GM23338 (cell line): ENCODE data around the gene DST. TPM values are rescaled to one million over a fixed set of nuclear protein-coding genes. Genes with fewer than 3 reads are reported as not detected.

ENCODE experiments used
- ATAC-seq: fragments of 200-7000 bp; cut with Tn5 transposase; 3 replicates; pipeline ENCODE4 v1.9.1; 2020
- DNase-seq: peaks from one replicate; pipeline ENCODE4 v3.0.0-alpha.2; 2015; ENCODE audit warnings: low spot score
- H2AFZ ChIP-seq: fragments of 200-600 bp; sonication (generic); 2 replicates; pipeline ENCODE4 v1.8.0; 2016; ENCODE audit warnings: antibody characterized with exemption, mild to moderate bottlenecking, moderate library complexity
- H3F3A ChIP-seq: fragments of 200-600 bp; sonication (generic); replicated peaks from 2 replicates; pipeline ENCODE4 v1.8.0; 2017; ENCODE audit warnings: antibody characterized with exemption, mixed run types, low read depth
- H3K27ac ChIP-seq: fragments of 200-600 bp; sonication (generic); 2 replicates; pipeline ENCODE4 v1.6.1; 2016; ENCODE audit warnings: low read depth
- H3K27me3 ChIP-seq: fragments of 200-600 bp; sonication (generic); 2 replicates; pipeline ENCODE4 v1.8.0; 2016; ENCODE audit warnings: mild to moderate bottlenecking, mixed run types, moderate library complexity; ENCODE audit not compliant: insufficient read depth
- H3K36me3 ChIP-seq: fragments of 200-600 bp; sonication (generic); 2 replicates; pipeline ENCODE4 v1.8.0; 2016; ENCODE audit warnings: mild to moderate bottlenecking; ENCODE audit not compliant: insufficient read depth
- H3K4me1 ChIP-seq: fragments of 200-600 bp; sonication (generic); 2 replicates; pipeline ENCODE4 v1.8.0; 2016; ENCODE audit warnings: mild to moderate bottlenecking, moderate library complexity; ENCODE audit not compliant: insufficient read depth
- H3K4me2 ChIP-seq: fragments of 200-600 bp; sonication (generic); 2 replicates; pipeline ENCODE4 v1.7.1; 2017; ENCODE audit warnings: mixed run types
- H3K4me3 ChIP-seq: fragments of 200-600 bp; sonication (generic); 2 replicates; pipeline ENCODE4 v1.6.1; 2016; ENCODE audit warnings: mixed run types
- H3K79me2 ChIP-seq: fragments of 200-600 bp; sonication (generic); replicated peaks from 2 replicates; pipeline ENCODE4 v1.8.0; 2017; ENCODE audit warnings: mild to moderate bottlenecking; ENCODE audit not compliant: insufficient read depth
- H3K9me2 ChIP-seq: fragments of 200-600 bp; sonication (generic); 2 replicates; pipeline ENCODE4 v1.8.0; 2017; ENCODE audit not compliant: insufficient read depth
- H4K20me1 ChIP-seq: fragments of 200-600 bp; sonication (generic); replicated peaks from 2 replicates; pipeline ENCODE4 v1.8.0; 2017; ENCODE audit warnings: mild to moderate bottlenecking; ENCODE audit not compliant: insufficient read depth
- H3K27ac Mint-ChIP-seq: 2 replicates; pipeline ENCODE4 v1.8.0; 2020; ENCODE audit warnings: inconsistent platforms, mild to moderate bottlenecking, moderate library complexity, mixed read lengths
- H3K27me3 Mint-ChIP-seq: 3 replicates; pipeline ENCODE4 v1.8.0; 2022; ENCODE audit warnings: low read depth, mild to moderate bottlenecking, moderate library complexity, mixed read lengths, inconsistent platforms; ENCODE audit not compliant: insufficient read depth, poor library complexity
- H3K36me3 Mint-ChIP-seq: 3 replicates; pipeline ENCODE4 v1.8.0; 2021; ENCODE audit warnings: low read depth, mild to moderate bottlenecking, inconsistent platforms, moderate library complexity, mixed read lengths
- H3K4me1 Mint-ChIP-seq: 3 replicates; pipeline ENCODE4 v1.8.0; 2020; ENCODE audit warnings: mild to moderate bottlenecking, inconsistent platforms, mixed read lengths
- H3K4me3 Mint-ChIP-seq: 3 replicates; pipeline ENCODE4 v1.8.0; 2021; ENCODE audit warnings: moderate library complexity, mild to moderate bottlenecking, inconsistent platforms, mixed read lengths
- H3K9me3 Mint-ChIP-seq: 3 replicates; pipeline ENCODE4 v1.8.0; 2020; ENCODE audit warnings: moderate library complexity, mild to moderate bottlenecking, inconsistent platforms, mixed read lengths
- CTCF ChIP-seq, 2 experiments: fragments of 200-600 bp in 1 of 2; sonication (generic) in 1 of 2; conservative IDR thresholded peaks; 2 replicates each; pipeline versions ENCODE4 v1.5.1 to v1.6.1; 2016 to 2017; ENCODE audit warnings: antibody characterized with exemption in 2 of 2, low read depth in 2 of 2, mild to moderate bottlenecking in 2 of 2, moderate library complexity in 1 of 2
- ETS1 ChIP-seq: IDR thresholded peaks from 2 replicates; pipeline ENCODE4 v1.6.1; 2016; ENCODE audit warnings: antibody characterized with exemption
- polyA plus RNA-seq: library from polyadenylated mRNA; unstranded; fragments of >200 nt; fragmentation: Nextera tagmentation; extraction: Ambion mirVana; gene quantifications from 2 replicates; pipeline ENCODE4 v1.2.1, GENCODE V29; 2016
- total RNA-seq: library from RNA; depleted of rRNA; stranded (reverse); fragments of >200 nt; shearing (Covaris generic); gene quantifications from 2 replicates; pipeline ENCODE4 v1.2.3, GENCODE V29; 2014
- TF ChIP-seq, protein P1 (sequence below): fragments of 250-450 bp; sonication (Bioruptor Pico); IDR thresholded peaks from 2 replicates; pipeline ENCODE4 v1.5.0; 2020; ENCODE audit warnings: mild to moderate bottlenecking, moderate library complexity

The DST gene
- total and polyA plus RNA-seq, 2 experiments from 2014 or later = 88.7 to 188 TPM

DNA sequence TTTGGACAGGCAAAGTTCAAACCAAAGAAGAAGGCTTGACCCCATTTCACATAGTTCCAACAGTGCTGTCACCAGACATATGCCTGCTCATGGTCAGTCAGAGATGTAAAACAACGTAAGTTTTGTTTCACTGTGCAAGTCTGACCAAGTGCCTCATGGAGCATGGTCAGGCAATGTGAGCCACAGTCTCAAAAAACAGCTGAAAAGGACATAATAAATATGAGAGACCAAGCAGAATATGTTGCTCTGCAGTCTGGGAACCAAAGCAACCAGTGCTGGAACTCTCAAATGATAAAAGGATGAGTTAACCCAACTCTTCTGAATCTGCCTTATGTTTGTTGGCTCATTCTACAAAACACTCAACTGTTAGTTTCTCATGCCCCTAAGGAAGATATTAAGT, 39.9 kb upstream of the DST start:
- DNase-seq = no peak
- ATAC-seq = no peak
- Histone ChIP-seq H3K27me3 (no peaks in the 10 kb centered on the region), H3K36me3 (no peaks in the 10 kb centered on the region; the same call in 1 of the 2 replicates), H3K79me2 (peaks cover 63% of the 10 kb centered on the region), H3F3A (no peaks in the 10 kb centered on the region), H3K27ac (no peak overlapping the region), H3K4me3 (no peak overlapping the region), H3K4me1 (0 out of 2 replicates have a peak, but pooled peaks cover 6% of the 10 kb centered on the region), H3K4me2 (no peak overlapping the region), H4K20me1 (peaks cover 3% of the 10 kb centered on the region), H3K9me2 (peaks cover 1% of the 10 kb centered on the region; the same call in 1 of the 2 replicates), H2AFZ (no peak overlapping the region)
- no peak overlapping the region for H3K4me3 Mint-ChIP-seq
- H3K27ac Mint-ChIP-seq = no peak overlapping the region
- TF ChIP-seq CTCF (conservative IDR thresholded peaks at IDR 0.05; ENCODE audit: low read depth in 2 of 2) = no peak
- TF ChIP-seq, protein P1, sequence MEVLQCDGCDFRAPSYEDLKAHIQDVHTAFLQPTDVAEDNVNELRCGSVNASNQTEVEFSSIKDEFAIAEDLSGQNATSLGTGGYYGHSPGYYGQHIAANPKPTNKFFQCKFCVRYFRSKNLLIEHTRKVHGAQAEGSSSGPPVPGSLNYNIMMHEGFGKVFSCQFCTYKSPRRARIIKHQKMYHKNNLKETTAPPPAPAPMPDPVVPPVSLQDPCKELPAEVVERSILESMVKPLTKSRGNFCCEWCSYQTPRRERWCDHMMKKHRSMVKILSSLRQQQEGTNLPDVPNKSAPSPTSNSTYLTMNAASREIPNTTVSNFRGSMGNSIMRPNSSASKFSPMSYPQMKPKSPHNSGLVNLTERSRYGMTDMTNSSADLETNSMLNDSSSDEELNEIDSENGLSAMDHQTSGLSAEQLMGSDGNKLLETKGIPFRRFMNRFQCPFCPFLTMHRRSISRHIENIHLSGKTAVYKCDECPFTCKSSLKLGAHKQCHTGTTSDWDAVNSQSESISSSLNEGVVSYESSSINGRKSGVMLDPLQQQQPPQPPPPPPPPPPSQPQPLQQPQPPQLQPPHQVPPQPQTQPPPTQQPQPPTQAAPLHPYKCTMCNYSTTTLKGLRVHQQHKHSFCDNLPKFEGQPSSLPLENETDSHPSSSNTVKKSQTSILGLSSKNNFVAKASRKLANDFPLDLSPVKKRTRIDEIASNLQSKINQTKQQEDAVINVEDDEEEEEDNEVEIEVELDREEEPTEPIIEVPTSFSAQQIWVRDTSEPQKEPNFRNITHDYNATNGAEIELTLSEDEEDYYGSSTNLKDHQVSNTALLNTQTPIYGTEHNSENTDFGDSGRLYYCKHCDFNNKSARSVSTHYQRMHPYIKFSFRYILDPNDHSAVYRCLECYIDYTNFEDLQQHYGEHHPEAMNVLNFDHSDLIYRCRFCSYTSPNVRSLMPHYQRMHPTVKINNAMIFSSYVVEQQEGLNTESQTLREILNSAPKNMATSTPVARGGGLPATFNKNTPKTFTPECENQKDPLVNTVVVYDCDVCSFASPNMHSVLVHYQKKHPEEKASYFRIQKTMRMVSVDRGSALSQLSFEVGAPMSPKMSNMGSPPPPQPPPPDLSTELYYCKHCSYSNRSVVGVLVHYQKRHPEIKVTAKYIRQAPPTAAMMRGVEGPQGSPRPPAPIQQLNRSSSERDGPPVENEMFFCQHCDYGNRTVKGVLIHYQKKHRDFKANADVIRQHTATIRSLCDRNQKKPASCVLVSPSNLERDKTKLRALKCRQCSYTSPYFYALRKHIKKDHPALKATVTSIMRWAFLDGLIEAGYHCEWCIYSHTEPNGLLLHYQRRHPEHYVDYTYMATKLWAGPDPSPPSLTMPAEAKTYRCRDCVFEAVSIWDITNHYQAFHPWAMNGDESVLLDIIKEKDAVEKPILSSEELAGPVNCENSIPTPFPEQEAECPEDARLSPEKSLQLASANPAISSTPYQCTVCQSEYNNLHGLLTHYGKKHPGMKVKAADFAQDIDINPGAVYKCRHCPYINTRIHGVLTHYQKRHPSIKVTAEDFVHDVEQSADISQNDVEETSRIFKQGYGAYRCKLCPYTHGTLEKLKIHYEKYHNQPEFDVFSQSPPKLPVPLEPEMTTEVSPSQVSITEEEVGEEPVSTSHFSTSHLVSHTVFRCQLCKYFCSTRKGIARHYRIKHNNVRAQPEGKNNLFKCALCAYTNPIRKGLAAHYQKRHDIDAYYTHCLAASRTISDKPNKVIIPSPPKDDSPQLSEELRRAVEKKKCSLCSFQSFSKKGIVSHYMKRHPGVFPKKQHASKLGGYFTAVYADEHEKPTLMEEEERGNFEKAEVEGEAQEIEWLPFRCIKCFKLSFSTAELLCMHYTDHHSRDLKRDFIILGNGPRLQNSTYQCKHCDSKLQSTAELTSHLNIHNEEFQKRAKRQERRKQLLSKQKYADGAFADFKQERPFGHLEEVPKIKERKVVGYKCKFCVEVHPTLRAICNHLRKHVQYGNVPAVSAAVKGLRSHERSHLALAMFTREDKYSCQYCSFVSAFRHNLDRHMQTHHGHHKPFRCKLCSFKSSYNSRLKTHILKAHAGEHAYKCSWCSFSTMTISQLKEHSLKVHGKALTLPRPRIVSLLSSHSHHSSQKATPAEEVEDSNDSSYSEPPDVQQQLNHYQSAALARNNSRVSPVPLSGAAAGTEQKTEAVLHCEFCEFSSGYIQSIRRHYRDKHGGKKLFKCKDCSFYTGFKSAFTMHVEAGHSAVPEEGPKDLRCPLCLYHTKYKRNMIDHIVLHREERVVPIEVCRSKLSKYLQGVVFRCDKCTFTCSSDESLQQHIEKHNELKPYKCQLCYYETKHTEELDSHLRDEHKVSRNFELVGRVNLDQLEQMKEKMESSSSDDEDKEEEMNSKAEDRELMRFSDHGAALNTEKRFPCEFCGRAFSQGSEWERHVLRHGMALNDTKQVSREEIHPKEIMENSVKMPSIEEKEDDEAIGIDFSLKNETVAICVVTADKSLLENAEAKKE (CRISPR knock-in tag) = no peak
- TF ChIP-seq ETS1 = no peak
- no peaks in the 10 kb centered on the region for H3K9me3 Mint-ChIP-seq
- peaks cover 10% of the 10 kb centered on the region for H3K4me1 Mint-ChIP-seq
- no peaks in the 10 kb centered on the region for H3K36me3 Mint-ChIP-seq
- H3K27me3 Mint-ChIP-seq = no peaks in the 10 kb centered on the region
